GM23338 (cell line): ENCODE measurements around the gene SMG6. TPM values are rescaled to one million over a fixed set of nuclear protein-coding genes. Genes with fewer than 3 reads are reported as not detected.

Experiments used
- ATAC-seq: fragments of 200-7000 bp; cut with Tn5 transposase; 3 replicates; pipeline ENCODE4 v1.9.1; 2020
- DNase-seq: peaks from one replicate; pipeline ENCODE4 v3.0.0-alpha.2; 2015; ENCODE audit warnings: low spot score
- H2AFZ ChIP-seq: fragments of 200-600 bp; sonication (generic); 2 replicates; pipeline ENCODE4 v1.8.0; 2016; ENCODE audit warnings: antibody characterized with exemption, mild to moderate bottlenecking, moderate library complexity
- H3F3A ChIP-seq: fragments of 200-600 bp; sonication (generic); replicated peaks from 2 replicates; pipeline ENCODE4 v1.8.0; 2017; ENCODE audit warnings: antibody characterized with exemption, mixed run types, low read depth
- H3K27ac ChIP-seq: fragments of 200-600 bp; sonication (generic); 2 replicates; pipeline ENCODE4 v1.6.1; 2016; ENCODE audit warnings: low read depth
- H3K27me3 ChIP-seq: fragments of 200-600 bp; sonication (generic); 2 replicates; pipeline ENCODE4 v1.8.0; 2016; ENCODE audit warnings: mild to moderate bottlenecking, mixed run types, moderate library complexity; ENCODE audit not compliant: insufficient read depth
- H3K36me3 ChIP-seq: fragments of 200-600 bp; sonication (generic); 2 replicates; pipeline ENCODE4 v1.8.0; 2016; ENCODE audit warnings: mild to moderate bottlenecking; ENCODE audit not compliant: insufficient read depth
- H3K4me1 ChIP-seq: fragments of 200-600 bp; sonication (generic); 2 replicates; pipeline ENCODE4 v1.8.0; 2016; ENCODE audit warnings: mild to moderate bottlenecking, moderate library complexity; ENCODE audit not compliant: insufficient read depth
- H3K4me2 ChIP-seq: fragments of 200-600 bp; sonication (generic); 2 replicates; pipeline ENCODE4 v1.7.1; 2017; ENCODE audit warnings: mixed run types
- H3K4me3 ChIP-seq: fragments of 200-600 bp; sonication (generic); 2 replicates; pipeline ENCODE4 v1.6.1; 2016; ENCODE audit warnings: mixed run types
- H3K79me2 ChIP-seq: fragments of 200-600 bp; sonication (generic); replicated peaks from 2 replicates; pipeline ENCODE4 v1.8.0; 2017; ENCODE audit warnings: mild to moderate bottlenecking; ENCODE audit not compliant: insufficient read depth
- H3K9me2 ChIP-seq: fragments of 200-600 bp; sonication (generic); 2 replicates; pipeline ENCODE4 v1.8.0; 2017; ENCODE audit not compliant: insufficient read depth
- H4K20me1 ChIP-seq: fragments of 200-600 bp; sonication (generic); replicated peaks from 2 replicates; pipeline ENCODE4 v1.8.0; 2017; ENCODE audit warnings: mild to moderate bottlenecking; ENCODE audit not compliant: insufficient read depth
- H3K27ac Mint-ChIP-seq: 2 replicates; pipeline ENCODE4 v1.8.0; 2020; ENCODE audit warnings: inconsistent platforms, mild to moderate bottlenecking, moderate library complexity, mixed read lengths
- H3K27me3 Mint-ChIP-seq: 3 replicates; pipeline ENCODE4 v1.8.0; 2022; ENCODE audit warnings: low read depth, mild to moderate bottlenecking, moderate library complexity, mixed read lengths, inconsistent platforms; ENCODE audit not compliant: insufficient read depth, poor library complexity
- H3K36me3 Mint-ChIP-seq: 3 replicates; pipeline ENCODE4 v1.8.0; 2021; ENCODE audit warnings: low read depth, mild to moderate bottlenecking, inconsistent platforms, moderate library complexity, mixed read lengths
- H3K4me1 Mint-ChIP-seq: 3 replicates; pipeline ENCODE4 v1.8.0; 2020; ENCODE audit warnings: mild to moderate bottlenecking, inconsistent platforms, mixed read lengths
- H3K4me3 Mint-ChIP-seq: 3 replicates; pipeline ENCODE4 v1.8.0; 2021; ENCODE audit warnings: moderate library complexity, mild to moderate bottlenecking, inconsistent platforms, mixed read lengths
- H3K9me3 Mint-ChIP-seq: 3 replicates; pipeline ENCODE4 v1.8.0; 2020; ENCODE audit warnings: moderate library complexity, mild to moderate bottlenecking, inconsistent platforms, mixed read lengths
- CREB1 ChIP-seq: fragments of 250-450 bp; sonication (Bioruptor Pico); IDR thresholded peaks from 2 replicates; pipeline ENCODE4 v1.5.0; 2020; ENCODE audit warnings: low read depth, mild to moderate bottlenecking, moderate library complexity
- EZH2 ChIP-seq: fragments of 200-600 bp; sonication (generic); IDR thresholded peaks from one replicate; pipeline ENCODE4 v1.8.0; 2017; ENCODE audit warnings: antibody characterized with exemption, mild to moderate bottlenecking, low read depth; ENCODE audit not compliant: unreplicated experiment
- JUNB ChIP-seq: IDR thresholded peaks from one replicate; pipeline ENCODE4 v1.6.1; 2016; ENCODE audit warnings: antibody characterized with exemption; ENCODE audit not compliant: unreplicated experiment
- NANOG ChIP-seq: IDR thresholded peaks from 2 replicates; pipeline ENCODE4 v1.6.1; 2016; ENCODE audit warnings: antibody characterized with exemption, borderline replicate concordance
- ZNF331 ChIP-seq: fragments of 250-450 bp; sonication (Bioruptor Pico); IDR thresholded peaks from 2 replicates; pipeline ENCODE4 v1.5.0; 2020; ENCODE audit warnings: low read depth, mild to moderate bottlenecking, moderate library complexity
- polyA plus RNA-seq: library from polyadenylated mRNA; unstranded; fragments of >200 nt; fragmentation: Nextera tagmentation; extraction: Ambion mirVana; gene quantifications from 2 replicates; pipeline ENCODE4 v1.2.1, GENCODE V29; 2016
- total RNA-seq: library from RNA; depleted of rRNA; stranded (reverse); fragments of >200 nt; shearing (Covaris generic); gene quantifications from 2 replicates; pipeline ENCODE4 v1.2.3, GENCODE V29; 2014
- TF ChIP-seq, protein P1 (sequence below): fragments of 250-450 bp; sonication (Bioruptor Pico); IDR thresholded peaks from 2 replicates; pipeline ENCODE4 v1.5.0; 2020; ENCODE audit warnings: mild to moderate bottlenecking, moderate library complexity
- TF ChIP-seq, protein P2 (sequence below), 2 experiments: fragments of 200-600 bp in 1 of 2; sonication (generic) in 1 of 2; conservative IDR thresholded peaks; 2 replicates each; pipeline versions ENCODE4 v1.5.1 to v1.6.1; 2016 to 2017; ENCODE audit warnings: antibody characterized with exemption in 2 of 2, low read depth in 2 of 2, mild to moderate bottlenecking in 2 of 2, moderate library complexity in 1 of 2

The SMG6 gene
- total and polyA plus RNA-seq, 2 experiments from 2014 or later, result 10.4 to 43.1 TPM

DNA sequence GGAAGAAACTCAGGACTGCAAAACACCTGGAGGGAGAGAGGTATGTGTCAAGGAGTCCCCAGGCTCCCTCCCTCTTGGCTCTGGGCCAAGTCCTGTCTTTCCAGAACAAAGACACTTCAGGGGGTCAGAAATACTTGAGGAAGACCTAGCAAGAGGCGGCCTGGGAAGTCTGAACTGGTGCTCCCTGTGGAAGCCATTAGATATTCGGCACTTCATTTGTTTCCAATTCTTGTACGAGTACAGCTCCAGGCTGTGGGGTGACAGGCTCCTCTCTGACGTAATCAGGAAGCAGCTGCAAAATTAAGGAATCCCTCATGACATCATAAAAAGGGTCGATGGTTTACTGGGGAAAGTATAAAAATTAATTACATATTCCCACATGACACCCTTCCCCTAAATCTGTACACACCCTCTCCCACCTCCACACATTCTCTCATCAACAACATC is 108.7 kb downstream of the SMG6 start:
- H4K20me1 ChIP-seq, result no peaks in the 10 kb centered on the region
- no peak overlapping the region for H3K4me3 ChIP-seq
- no peak overlapping the region for H2AFZ ChIP-seq
- no peaks in the 10 kb centered on the region for H3K36me3 ChIP-seq
- Mint-ChIP-seq H3K4me3 (no peak overlapping the region; the same call in 2 of the 3 replicates), H3K9me3 (no peaks in the 10 kb centered on the region), H3K27ac (peak overlapping the region; percentile 86), H3K36me3 (no peaks in the 10 kb centered on the region; the same call in 1 of the 3 replicates), H3K4me1 (peaks cover 35% of the 10 kb centered on the region), H3K27me3 (peaks cover 5% of the 10 kb centered on the region)
- peaks cover 22% of the 10 kb centered on the region for H3K4me1 ChIP-seq
- H3F3A ChIP-seq, result no peaks in the 10 kb centered on the region
- peak overlapping the region; percentile 12; the same call in 1 of the 2 replicates for H3K27ac ChIP-seq
- no peak for TF ChIP-seq JUNB
- TF ChIP-seq, protein P1, sequence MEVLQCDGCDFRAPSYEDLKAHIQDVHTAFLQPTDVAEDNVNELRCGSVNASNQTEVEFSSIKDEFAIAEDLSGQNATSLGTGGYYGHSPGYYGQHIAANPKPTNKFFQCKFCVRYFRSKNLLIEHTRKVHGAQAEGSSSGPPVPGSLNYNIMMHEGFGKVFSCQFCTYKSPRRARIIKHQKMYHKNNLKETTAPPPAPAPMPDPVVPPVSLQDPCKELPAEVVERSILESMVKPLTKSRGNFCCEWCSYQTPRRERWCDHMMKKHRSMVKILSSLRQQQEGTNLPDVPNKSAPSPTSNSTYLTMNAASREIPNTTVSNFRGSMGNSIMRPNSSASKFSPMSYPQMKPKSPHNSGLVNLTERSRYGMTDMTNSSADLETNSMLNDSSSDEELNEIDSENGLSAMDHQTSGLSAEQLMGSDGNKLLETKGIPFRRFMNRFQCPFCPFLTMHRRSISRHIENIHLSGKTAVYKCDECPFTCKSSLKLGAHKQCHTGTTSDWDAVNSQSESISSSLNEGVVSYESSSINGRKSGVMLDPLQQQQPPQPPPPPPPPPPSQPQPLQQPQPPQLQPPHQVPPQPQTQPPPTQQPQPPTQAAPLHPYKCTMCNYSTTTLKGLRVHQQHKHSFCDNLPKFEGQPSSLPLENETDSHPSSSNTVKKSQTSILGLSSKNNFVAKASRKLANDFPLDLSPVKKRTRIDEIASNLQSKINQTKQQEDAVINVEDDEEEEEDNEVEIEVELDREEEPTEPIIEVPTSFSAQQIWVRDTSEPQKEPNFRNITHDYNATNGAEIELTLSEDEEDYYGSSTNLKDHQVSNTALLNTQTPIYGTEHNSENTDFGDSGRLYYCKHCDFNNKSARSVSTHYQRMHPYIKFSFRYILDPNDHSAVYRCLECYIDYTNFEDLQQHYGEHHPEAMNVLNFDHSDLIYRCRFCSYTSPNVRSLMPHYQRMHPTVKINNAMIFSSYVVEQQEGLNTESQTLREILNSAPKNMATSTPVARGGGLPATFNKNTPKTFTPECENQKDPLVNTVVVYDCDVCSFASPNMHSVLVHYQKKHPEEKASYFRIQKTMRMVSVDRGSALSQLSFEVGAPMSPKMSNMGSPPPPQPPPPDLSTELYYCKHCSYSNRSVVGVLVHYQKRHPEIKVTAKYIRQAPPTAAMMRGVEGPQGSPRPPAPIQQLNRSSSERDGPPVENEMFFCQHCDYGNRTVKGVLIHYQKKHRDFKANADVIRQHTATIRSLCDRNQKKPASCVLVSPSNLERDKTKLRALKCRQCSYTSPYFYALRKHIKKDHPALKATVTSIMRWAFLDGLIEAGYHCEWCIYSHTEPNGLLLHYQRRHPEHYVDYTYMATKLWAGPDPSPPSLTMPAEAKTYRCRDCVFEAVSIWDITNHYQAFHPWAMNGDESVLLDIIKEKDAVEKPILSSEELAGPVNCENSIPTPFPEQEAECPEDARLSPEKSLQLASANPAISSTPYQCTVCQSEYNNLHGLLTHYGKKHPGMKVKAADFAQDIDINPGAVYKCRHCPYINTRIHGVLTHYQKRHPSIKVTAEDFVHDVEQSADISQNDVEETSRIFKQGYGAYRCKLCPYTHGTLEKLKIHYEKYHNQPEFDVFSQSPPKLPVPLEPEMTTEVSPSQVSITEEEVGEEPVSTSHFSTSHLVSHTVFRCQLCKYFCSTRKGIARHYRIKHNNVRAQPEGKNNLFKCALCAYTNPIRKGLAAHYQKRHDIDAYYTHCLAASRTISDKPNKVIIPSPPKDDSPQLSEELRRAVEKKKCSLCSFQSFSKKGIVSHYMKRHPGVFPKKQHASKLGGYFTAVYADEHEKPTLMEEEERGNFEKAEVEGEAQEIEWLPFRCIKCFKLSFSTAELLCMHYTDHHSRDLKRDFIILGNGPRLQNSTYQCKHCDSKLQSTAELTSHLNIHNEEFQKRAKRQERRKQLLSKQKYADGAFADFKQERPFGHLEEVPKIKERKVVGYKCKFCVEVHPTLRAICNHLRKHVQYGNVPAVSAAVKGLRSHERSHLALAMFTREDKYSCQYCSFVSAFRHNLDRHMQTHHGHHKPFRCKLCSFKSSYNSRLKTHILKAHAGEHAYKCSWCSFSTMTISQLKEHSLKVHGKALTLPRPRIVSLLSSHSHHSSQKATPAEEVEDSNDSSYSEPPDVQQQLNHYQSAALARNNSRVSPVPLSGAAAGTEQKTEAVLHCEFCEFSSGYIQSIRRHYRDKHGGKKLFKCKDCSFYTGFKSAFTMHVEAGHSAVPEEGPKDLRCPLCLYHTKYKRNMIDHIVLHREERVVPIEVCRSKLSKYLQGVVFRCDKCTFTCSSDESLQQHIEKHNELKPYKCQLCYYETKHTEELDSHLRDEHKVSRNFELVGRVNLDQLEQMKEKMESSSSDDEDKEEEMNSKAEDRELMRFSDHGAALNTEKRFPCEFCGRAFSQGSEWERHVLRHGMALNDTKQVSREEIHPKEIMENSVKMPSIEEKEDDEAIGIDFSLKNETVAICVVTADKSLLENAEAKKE, result peak; percentile 72; the same call in 1 of the 2 replicates
- DNase-seq (peak; percentile 93), ATAC-seq (peak; percentile 94)
- H3K4me2 ChIP-seq, result no peak overlapping the region
- no peaks in the 10 kb centered on the region for H3K27me3 ChIP-seq
- no peaks in the 10 kb centered on the region for H3K9me2 ChIP-seq
- no peaks in the 10 kb centered on the region for H3K79me2 ChIP-seq

DNA sequence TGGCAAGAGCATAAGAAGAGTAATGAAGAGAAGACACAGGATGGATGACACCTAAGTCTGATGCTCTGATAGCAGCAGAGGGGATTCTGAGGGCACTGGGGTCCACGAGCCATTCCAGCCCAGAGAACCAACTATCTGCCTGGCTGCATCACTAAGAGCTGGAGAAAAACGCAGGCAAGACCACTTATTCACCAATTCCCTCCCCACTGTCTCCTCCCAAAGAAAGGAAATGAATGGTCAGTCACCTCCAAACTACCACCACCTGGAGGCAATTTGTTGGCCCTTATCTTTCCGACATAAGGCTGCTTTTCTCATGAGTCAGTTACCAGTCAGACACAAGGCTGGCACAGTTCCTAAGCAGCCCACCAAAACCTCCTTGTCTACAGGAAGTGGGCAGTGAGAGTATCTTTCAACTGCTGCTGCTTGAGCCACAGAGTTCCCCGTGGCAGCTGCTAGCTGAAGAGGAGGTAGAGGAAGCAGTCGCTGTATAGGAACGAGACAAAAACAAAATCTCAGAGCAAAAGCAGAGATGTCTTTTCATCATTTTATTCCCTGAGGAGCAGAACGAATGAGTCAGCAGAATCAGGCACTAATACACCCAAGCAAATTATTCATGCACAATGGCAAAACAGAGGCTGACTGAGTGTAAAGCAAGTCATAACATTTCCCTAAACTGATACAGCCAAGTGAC is 111.1 kb downstream of the SMG6 start:
- no peak for ATAC-seq
- H3K27me3 Mint-ChIP-seq, result peaks cover 5% of the 10 kb centered on the region
- H3K4me3 ChIP-seq, result no peak overlapping the region
- TF ChIP-seq, protein P2, sequence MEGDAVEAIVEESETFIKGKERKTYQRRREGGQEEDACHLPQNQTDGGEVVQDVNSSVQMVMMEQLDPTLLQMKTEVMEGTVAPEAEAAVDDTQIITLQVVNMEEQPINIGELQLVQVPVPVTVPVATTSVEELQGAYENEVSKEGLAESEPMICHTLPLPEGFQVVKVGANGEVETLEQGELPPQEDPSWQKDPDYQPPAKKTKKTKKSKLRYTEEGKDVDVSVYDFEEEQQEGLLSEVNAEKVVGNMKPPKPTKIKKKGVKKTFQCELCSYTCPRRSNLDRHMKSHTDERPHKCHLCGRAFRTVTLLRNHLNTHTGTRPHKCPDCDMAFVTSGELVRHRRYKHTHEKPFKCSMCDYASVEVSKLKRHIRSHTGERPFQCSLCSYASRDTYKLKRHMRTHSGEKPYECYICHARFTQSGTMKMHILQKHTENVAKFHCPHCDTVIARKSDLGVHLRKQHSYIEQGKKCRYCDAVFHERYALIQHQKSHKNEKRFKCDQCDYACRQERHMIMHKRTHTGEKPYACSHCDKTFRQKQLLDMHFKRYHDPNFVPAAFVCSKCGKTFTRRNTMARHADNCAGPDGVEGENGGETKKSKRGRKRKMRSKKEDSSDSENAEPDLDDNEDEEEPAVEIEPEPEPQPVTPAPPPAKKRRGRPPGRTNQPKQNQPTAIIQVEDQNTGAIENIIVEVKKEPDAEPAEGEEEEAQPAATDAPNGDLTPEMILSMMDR (conservative IDR thresholded peaks at IDR 0.05; ENCODE audit: low read depth in 2 of 2), result no peak
- TF ChIP-seq NANOG, result no peak
- no peak for TF ChIP-seq EZH2
- no peak for TF ChIP-seq ZNF331 (CRISPR knock-in tag)
- no peak for TF ChIP-seq CREB1 (CRISPR knock-in tag)

More for the DNA sequence above, 111.1 kb downstream of the SMG6 start:
- Mint-ChIP-seq H3K9me3 (no peaks in the 10 kb centered on the region), H3K36me3 (no peaks in the 10 kb centered on the region; the same call in 1 of the 3 replicates), H3K4me1 (peaks cover 35% of the 10 kb centered on the region), H3K27ac (peak overlapping the region; percentile 68), H3K4me3 (no peak overlapping the region)
- no peak for DNase-seq
- H3K4me2 ChIP-seq, result no peak overlapping the region
- peak overlapping the region; percentile 39; the same call in 1 of the 2 replicates for H3K27ac ChIP-seq
- no peaks in the 10 kb centered on the region for H3K79me2 ChIP-seq
- H4K20me1 ChIP-seq, result no peaks in the 10 kb centered on the region
- H3K9me2 ChIP-seq, result no peaks in the 10 kb centered on the region
- H3K36me3 ChIP-seq, result no peaks in the 10 kb centered on the region
- no peaks in the 10 kb centered on the region for H3K27me3 ChIP-seq
- H2AFZ ChIP-seq, result no peak overlapping the region
- H3F3A ChIP-seq, result no peaks in the 10 kb centered on the region
- H3K4me1 ChIP-seq, result peaks cover 22% of the 10 kb centered on the region
